WTC11 (cell line): ENCODE measurements around the gene NKX6-1. TPM values are rescaled to one million over a fixed set of nuclear protein-coding genes. Genes with fewer than 3 reads are reported as not detected.

Experiments
- ATAC-seq: fragments of 200-7000 bp; cut with Tn5 transposase; 2 replicates; pipeline ENCODE4 v1.10.0; 2021; ENCODE audit warnings: mild to moderate bottlenecking, moderate library complexity
- CTCF ChIA-PET: fragments of 300-600 bp; sonication (Branson Sonifier 250); formaldehyde crosslinking; loops from one replicate; lab custom pipeline; 2021; ENCODE audit warnings: antibody characterized with exemption; lab: Charles Lee
- POLR2A ChIA-PET: fragments of 350-600 bp; sonication (Branson Sonifier 250); formaldehyde crosslinking; loops from one replicate; lab custom pipeline; 2021; ENCODE audit warnings: antibody characterized with exemption; lab: Charles Lee
- DNase-seq: peaks from one replicate; pipeline ENCODE4 v3.0.0; 2021; ENCODE audit warnings: low spot score
- H3K27ac Mint-ChIP-seq: 2 replicates; pipeline ENCODE4 v1.8.0; 2021; ENCODE audit warnings: mixed read lengths
- H3K27me3 Mint-ChIP-seq: 2 replicates; pipeline ENCODE4 v1.8.0; 2021; ENCODE audit warnings: low read depth, mild to moderate bottlenecking, moderate library complexity, mixed read lengths
- H3K36me3 Mint-ChIP-seq: 2 replicates; pipeline ENCODE4 v1.8.0; 2021; ENCODE audit warnings: mixed read lengths
- H3K4me1 Mint-ChIP-seq: 2 replicates; pipeline ENCODE4 v1.8.0; 2022; ENCODE audit warnings: mixed read lengths
- H3K4me3 Mint-ChIP-seq: 2 replicates; pipeline ENCODE4 v1.8.0; 2021; ENCODE audit warnings: mild to moderate bottlenecking, moderate library complexity, mixed read lengths
- H3K9me3 Mint-ChIP-seq: 2 replicates; pipeline ENCODE4 v1.8.0; 2021; ENCODE audit warnings: mixed read lengths
- ELF4 ChIP-seq: sonication (generic); formaldehyde crosslinking; IDR thresholded peaks from 2 replicates; pipeline ENCODE4 v1.8.1; 2022; ENCODE audit warnings: low read depth, mild to moderate bottlenecking, moderate library complexity, missing genetic modification reagents
- FOXJ3 ChIP-seq: sonication (generic); formaldehyde crosslinking; IDR thresholded peaks from 2 replicates; pipeline ENCODE4 v1.9.0; 2021; ENCODE audit warnings: missing genetic modification reagents, mild to moderate bottlenecking, borderline replicate concordance
- GTF2I ChIP-seq: fragments of 250-450 bp; sonication (Bioruptor Pico); conservative IDR thresholded peaks from 2 replicates; pipeline ENCODE4 v1.4.0; 2021; ENCODE audit warnings: mild to moderate bottlenecking
- HMGA2 ChIP-seq: fragments of 250-450 bp; sonication (Bioruptor Pico); IDR thresholded peaks from 2 replicates; pipeline ENCODE4 v1.4.0; 2021; ENCODE audit warnings: mild to moderate bottlenecking, moderate library complexity
- MXD4 ChIP-seq: fragments of 250-450 bp; sonication (Bioruptor Pico); IDR thresholded peaks from 2 replicates; pipeline ENCODE4 v1.8.0; 2021; ENCODE audit warnings: mild to moderate bottlenecking, moderate library complexity, borderline replicate concordance
- NFE2L1 ChIP-seq: sonication (generic); formaldehyde crosslinking; IDR thresholded peaks from 2 replicates; pipeline ENCODE4 v1.8.1; 2023; ENCODE audit warnings: missing genetic modification reagents
- RELA ChIP-seq: sonication (generic); formaldehyde crosslinking; IDR thresholded peaks from 2 replicates; pipeline ENCODE4 v1.8.1; 2022; ENCODE audit warnings: missing genetic modification reagents, mild to moderate bottlenecking, borderline replicate concordance
- SMAD4 ChIP-seq: sonication (generic); formaldehyde crosslinking; IDR thresholded peaks from 2 replicates; pipeline ENCODE4 v1.8.0; 2022; ENCODE audit warnings: mild to moderate bottlenecking, missing genetic modification reagents
- ZNF138 ChIP-seq: sonication (generic); formaldehyde crosslinking; conservative IDR thresholded peaks from 2 replicates; pipeline ENCODE4 v1.8.1; 2022; ENCODE audit warnings: mild to moderate bottlenecking, moderate library complexity, missing genetic modification reagents
- ZNF396 ChIP-seq: fragments of 250-450 bp; sonication (Bioruptor Pico); IDR thresholded peaks from 2 replicates; pipeline ENCODE4 v1.8.0; 2021; ENCODE audit warnings: mild to moderate bottlenecking, moderate library complexity, borderline replicate concordance
- total RNA-seq: library from RNA; stranded (reverse); gene quantifications from 3 replicates; pipeline ENCODE4 v1.2.3, GENCODE V29; 2021
- TF ChIP-seq, protein P1 (sequence below): sonication (generic); formaldehyde crosslinking; IDR thresholded peaks from 2 replicates; pipeline ENCODE4 v1.8.1; 2023; ENCODE audit warnings: mild to moderate bottlenecking, missing genetic modification reagents
- TF ChIP-seq, protein P2 (sequence below): fragments of 250-450 bp; sonication (Bioruptor Pico); IDR thresholded peaks from 2 replicates; pipeline ENCODE4 v1.8.0; 2021; ENCODE audit warnings: mild to moderate bottlenecking
- TF ChIP-seq, protein P3 (sequence below): sonication (generic); formaldehyde crosslinking; IDR thresholded peaks from 2 replicates; pipeline ENCODE4 v1.8.0; 2023; ENCODE audit warnings: mild to moderate bottlenecking, missing genetic modification reagents
- TF ChIP-seq, protein P4 (sequence below): sonication (generic); formaldehyde crosslinking; IDR thresholded peaks from 2 replicates; pipeline ENCODE4 v1.8.1; 2023; ENCODE audit warnings: mild to moderate bottlenecking, missing genetic modification reagents, moderate library complexity
- TF ChIP-seq, protein P5 (sequence below): sonication (generic); formaldehyde crosslinking; conservative IDR thresholded peaks from 2 replicates; pipeline ENCODE4 v1.8.1; 2023; ENCODE audit warnings: mild to moderate bottlenecking, low read depth, missing genetic modification reagents, moderate library complexity

Gene NKX6-1
- total RNA-seq, 1 experiment from 2014 or later: 0.09 TPM

DNA sequence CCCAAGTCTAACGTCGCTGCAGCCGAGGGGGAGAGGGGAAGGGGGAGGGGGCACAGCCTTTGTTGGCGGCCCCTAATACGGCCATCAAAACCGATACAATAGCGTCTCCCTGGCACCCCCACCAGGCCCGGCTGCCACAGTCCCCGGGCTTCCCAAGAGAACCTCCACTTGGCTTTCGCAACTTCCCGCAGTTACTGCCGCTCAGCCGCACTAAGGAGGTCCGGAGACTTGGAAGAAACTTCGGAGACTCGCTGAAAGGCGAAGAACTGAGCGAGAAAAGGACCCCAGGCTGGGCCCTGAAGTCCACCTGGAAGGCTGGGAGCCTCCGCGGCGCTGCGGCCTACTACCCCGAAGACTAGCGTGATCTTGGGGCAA is 2.8 kb downstream of the NKX6-1 start:
- TF ChIP-seq MXD4 (CRISPR knock-in tag) (no peak), ELF4 (CRISPR knock-in tag) (no peak), NFE2L1 (CRISPR knock-in tag) (no peak), ZNF396 (CRISPR knock-in tag) (no peak)
- TF ChIP-seq, protein P1, sequence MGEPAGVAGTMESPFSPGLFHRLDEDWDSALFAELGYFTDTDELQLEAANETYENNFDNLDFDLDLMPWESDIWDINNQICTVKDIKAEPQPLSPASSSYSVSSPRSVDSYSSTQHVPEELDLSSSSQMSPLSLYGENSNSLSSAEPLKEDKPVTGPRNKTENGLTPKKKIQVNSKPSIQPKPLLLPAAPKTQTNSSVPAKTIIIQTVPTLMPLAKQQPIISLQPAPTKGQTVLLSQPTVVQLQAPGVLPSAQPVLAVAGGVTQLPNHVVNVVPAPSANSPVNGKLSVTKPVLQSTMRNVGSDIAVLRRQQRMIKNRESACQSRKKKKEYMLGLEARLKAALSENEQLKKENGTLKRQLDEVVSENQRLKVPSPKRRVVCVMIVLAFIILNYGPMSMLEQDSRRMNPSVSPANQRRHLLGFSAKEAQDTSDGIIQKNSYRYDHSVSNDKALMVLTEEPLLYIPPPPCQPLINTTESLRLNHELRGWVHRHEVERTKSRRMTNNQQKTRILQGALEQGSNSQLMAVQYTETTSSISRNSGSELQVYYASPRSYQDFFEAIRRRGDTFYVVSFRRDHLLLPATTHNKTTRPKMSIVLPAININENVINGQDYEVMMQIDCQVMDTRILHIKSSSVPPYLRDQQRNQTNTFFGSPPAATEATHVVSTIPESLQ (CRISPR knock-in tag): no peak
- TF ChIP-seq, protein P2, sequence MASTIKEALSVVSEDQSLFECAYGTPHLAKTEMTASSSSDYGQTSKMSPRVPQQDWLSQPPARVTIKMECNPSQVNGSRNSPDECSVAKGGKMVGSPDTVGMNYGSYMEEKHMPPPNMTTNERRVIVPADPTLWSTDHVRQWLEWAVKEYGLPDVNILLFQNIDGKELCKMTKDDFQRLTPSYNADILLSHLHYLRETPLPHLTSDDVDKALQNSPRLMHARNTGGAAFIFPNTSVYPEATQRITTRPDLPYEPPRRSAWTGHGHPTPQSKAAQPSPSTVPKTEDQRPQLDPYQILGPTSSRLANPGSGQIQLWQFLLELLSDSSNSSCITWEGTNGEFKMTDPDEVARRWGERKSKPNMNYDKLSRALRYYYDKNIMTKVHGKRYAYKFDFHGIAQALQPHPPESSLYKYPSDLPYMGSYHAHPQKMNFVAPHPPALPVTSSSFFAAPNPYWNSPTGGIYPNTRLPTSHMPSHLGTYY (CRISPR knock-in tag): no peak
- TF ChIP-seq, all 79 proteins: peak for 0
- H3K27ac Mint-ChIP-seq: no peak overlapping the region
- DNase-seq (peak; percentile 58), ATAC-seq (peak; percentile 1)
- CTCF ChIA-PET: interaction anchor here (9.8 kb wide), 1 partner anchor 15 kb away, joined by 242 read pairs; no protein-coding TSS in a partner anchor
- H3K9me3 Mint-ChIP-seq: no peaks in the 10 kb centered on the region
- H3K36me3 Mint-ChIP-seq: no peaks in the 10 kb centered on the region
- peaks cover 65% of the 10 kb centered on the region for H3K4me1 Mint-ChIP-seq
- peaks cover 99% of the 10 kb centered on the region for H3K27me3 Mint-ChIP-seq
- peak overlapping the region; percentile 70 for H3K4me3 Mint-ChIP-seq
- POLR2A ChIA-PET: no interaction called here

DNA sequence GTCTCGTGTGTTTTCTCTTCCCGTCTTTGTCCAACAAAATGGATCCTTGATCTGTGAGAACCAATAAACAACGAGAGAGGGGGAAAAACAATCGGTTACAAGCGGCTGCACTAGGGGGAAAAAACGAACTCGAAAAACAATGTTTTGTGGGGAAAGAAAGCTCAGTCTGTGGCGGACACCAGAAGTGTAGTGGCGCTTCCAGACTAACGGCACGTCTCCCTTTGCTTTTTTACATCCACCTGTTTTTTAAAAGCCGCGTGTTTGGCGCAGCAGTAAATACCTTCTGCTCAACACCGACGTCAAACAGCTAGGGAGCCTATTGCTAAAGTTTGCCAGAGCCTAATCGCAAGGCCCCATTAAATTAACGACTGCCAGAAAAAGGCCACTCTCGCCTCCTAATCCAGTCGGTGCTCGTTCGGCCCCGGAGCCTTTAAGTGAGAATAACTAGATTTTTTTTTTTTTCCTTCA is 3.3 kb downstream of the NKX6-1 start:
- Mint-ChIP-seq H3K27ac (no peak overlapping the region), H3K27me3 (peaks cover 99% of the 10 kb centered on the region), H3K4me3 (peak overlapping the region; percentile 70), H3K4me1 (peaks cover 65% of the 10 kb centered on the region), H3K9me3 (no peaks in the 10 kb centered on the region), H3K36me3 (no peaks in the 10 kb centered on the region)
- POLR2A ChIA-PET: no interaction called here
- TF ChIP-seq NFE2L1 (CRISPR knock-in tag): no peak
- TF ChIP-seq RELA (CRISPR knock-in tag): no peak
- TF ChIP-seq, protein P3, sequence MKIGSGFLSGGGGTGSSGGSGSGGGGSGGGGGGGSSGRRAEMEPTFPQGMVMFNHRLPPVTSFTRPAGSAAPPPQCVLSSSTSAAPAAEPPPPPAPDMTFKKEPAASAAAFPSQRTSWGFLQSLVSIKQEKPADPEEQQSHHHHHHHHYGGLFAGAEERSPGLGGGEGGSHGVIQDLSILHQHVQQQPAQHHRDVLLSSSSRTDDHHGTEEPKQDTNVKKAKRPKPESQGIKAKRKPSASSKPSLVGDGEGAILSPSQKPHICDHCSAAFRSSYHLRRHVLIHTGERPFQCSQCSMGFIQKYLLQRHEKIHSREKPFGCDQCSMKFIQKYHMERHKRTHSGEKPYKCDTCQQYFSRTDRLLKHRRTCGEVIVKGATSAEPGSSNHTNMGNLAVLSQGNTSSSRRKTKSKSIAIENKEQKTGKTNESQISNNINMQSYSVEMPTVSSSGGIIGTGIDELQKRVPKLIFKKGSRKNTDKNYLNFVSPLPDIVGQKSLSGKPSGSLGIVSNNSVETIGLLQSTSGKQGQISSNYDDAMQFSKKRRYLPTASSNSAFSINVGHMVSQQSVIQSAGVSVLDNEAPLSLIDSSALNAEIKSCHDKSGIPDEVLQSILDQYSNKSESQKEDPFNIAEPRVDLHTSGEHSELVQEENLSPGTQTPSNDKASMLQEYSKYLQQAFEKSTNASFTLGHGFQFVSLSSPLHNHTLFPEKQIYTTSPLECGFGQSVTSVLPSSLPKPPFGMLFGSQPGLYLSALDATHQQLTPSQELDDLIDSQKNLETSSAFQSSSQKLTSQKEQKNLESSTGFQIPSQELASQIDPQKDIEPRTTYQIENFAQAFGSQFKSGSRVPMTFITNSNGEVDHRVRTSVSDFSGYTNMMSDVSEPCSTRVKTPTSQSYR (CRISPR knock-in tag): no peak
- TF ChIP-seq, protein P1 (CRISPR knock-in tag): no peak
- TF ChIP-seq, protein P4, sequence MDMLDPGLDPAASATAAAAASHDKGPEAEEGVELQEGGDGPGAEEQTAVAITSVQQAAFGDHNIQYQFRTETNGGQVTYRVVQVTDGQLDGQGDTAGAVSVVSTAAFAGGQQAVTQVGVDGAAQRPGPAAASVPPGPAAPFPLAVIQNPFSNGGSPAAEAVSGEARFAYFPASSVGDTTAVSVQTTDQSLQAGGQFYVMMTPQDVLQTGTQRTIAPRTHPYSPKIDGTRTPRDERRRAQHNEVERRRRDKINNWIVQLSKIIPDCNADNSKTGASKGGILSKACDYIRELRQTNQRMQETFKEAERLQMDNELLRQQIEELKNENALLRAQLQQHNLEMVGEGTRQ: no peak
- TF ChIP-seq, protein P5, sequence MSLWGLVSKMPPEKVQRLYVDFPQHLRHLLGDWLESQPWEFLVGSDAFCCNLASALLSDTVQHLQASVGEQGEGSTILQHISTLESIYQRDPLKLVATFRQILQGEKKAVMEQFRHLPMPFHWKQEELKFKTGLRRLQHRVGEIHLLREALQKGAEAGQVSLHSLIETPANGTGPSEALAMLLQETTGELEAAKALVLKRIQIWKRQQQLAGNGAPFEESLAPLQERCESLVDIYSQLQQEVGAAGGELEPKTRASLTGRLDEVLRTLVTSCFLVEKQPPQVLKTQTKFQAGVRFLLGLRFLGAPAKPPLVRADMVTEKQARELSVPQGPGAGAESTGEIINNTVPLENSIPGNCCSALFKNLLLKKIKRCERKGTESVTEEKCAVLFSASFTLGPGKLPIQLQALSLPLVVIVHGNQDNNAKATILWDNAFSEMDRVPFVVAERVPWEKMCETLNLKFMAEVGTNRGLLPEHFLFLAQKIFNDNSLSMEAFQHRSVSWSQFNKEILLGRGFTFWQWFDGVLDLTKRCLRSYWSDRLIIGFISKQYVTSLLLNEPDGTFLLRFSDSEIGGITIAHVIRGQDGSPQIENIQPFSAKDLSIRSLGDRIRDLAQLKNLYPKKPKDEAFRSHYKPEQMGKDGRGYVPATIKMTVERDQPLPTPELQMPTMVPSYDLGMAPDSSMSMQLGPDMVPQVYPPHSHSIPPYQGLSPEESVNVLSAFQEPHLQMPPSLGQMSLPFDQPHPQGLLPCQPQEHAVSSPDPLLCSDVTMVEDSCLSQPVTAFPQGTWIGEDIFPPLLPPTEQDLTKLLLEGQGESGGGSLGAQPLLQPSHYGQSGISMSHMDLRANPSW (CRISPR knock-in tag): no peak
- no peak for TF ChIP-seq SMAD4 (CRISPR knock-in tag)
- no peak for TF ChIP-seq ZNF138 (CRISPR knock-in tag)
- TF ChIP-seq GTF2I (CRISPR knock-in tag): no peak
- no peak for TF ChIP-seq HMGA2 (CRISPR knock-in tag)
- TF ChIP-seq FOXJ3 (CRISPR knock-in tag): no peak
- ATAC-seq (no peak), DNase-seq (no peak)
- CTCF ChIA-PET: interaction anchor here (0.7 to 9.8 kb wide), 2 partner anchors 14 to 128 kb away, joined by 3 to 242 read pairs; no protein-coding TSS in a partner anchor
